Mammary epithelial cell (primary cell): ENCODE measurements around the gene PHKA1.

ENCODE experiments used
- CTCF ChIP-seq, 2 donors: IDR thresholded peaks in 1 of 2; conservative IDR thresholded peaks in 1 of 2; 2 replicates each; pipeline ENCODE4 v1.5.1; 2011 to 2012; ENCODE audit warnings: inconsistent platforms in 2 of 2, low read length in 2 of 2, mild to moderate bottlenecking in 2 of 2, control low read depth in 1 of 2, low read depth in 1 of 2; ENCODE audit not compliant: insufficient read depth in 1 of 2; ENCODE audit errors: extremely low read depth in 1 of 2
- EZH2 ChIP-seq: IDR thresholded peaks from 2 replicates; pipeline ENCODE4 v1.6.1; 2012; ENCODE audit warnings: low read length, inconsistent platforms, borderline replicate concordance

GRCh38 chrX:72652082-72652481 is 62.0 kb downstream of the PHKA1 start:
- TF ChIP-seq CTCF (conservative IDR thresholded peaks at IDR 0.05 in 1 of 2, IDR thresholded peaks at IDR 0.05 in 1 of 2; ENCODE audit: extremely low read depth in 1 of 2, insufficient read depth in 1 of 2, low read depth in 1 of 2, low read length in 2 of 2): no peak
- TF ChIP-seq EZH2: no peak
